WI38 (cell line): ENCODE results near the gene PPP4C.

Source experiments
- H3K4me3 ChIP-seq: 2 replicates; pipeline ENCODE4 v1.5.1; 2011; ENCODE audit warnings: low read depth, mild to moderate bottlenecking, control low read depth, low read length
- CTCF ChIP-seq: IDR thresholded peaks from 2 replicates; pipeline ENCODE4 v1.5.1; 2012; ENCODE audit warnings: low read depth, mild to moderate bottlenecking, control low read depth, low read length

The PPP4C gene

GRCh38 chr16:30049871-30050270 lies 25.9 kb upstream of the PPP4C start:
- no peak for TF ChIP-seq CTCF
- H3K4me3 ChIP-seq, result no peak overlapping the region

- no peak overlapping the region for H3K4me3 ChIP-seq
- no peak for TF ChIP-seq CTCF
Measured at GRCh38 chr16:30051518-30051917, 24.3 kb upstream of the PPP4C start.

- TF ChIP-seq CTCF, result no peak
- peak overlapping the region; percentile 74 for H3K4me3 ChIP-seq
Measured at GRCh38 chr16:30052671-30053372, 23.0 kb upstream of the PPP4C start.

- H3K4me3 ChIP-seq, result peak overlapping the region; percentile 74
- TF ChIP-seq CTCF, result no peak
Measured at GRCh38 chr16:30053376-30054015, 22.3 kb upstream of the PPP4C start.

- TF ChIP-seq CTCF, result no peak
- H3K4me3 ChIP-seq, result peak overlapping the region; percentile 74
Measured at GRCh38 chr16:30054451-30054850, 21.3 kb upstream of the PPP4C start.

- 0 out of 2 replicates have a peak, but pooled peaks have one; percentile 11 for TF ChIP-seq CTCF
- H3K4me3 ChIP-seq, result no peak overlapping the region
Measured at GRCh38 chr16:30054959-30055553, 20.7 kb upstream of the PPP4C start.

GRCh38 chr16:30060346-30060745 lies 15.4 kb upstream of the PPP4C start:
- H3K4me3 ChIP-seq, result no peak overlapping the region
- no peak for TF ChIP-seq CTCF
